BLaER1 treated with 17β-estradiol and CSF1 and Interleukin-3, amounts not matched to agents 10 nM and 100 nM (cell line): Measurements from ENCODE around the gene HEATR5B.

Source experiments
- H3K27ac ChIP-seq, 11 experiments: shearing (Covaris generic); formaldehyde crosslinking; 2 replicates each; pipeline ENCODE4 v1.8.1; 2022
- H3K27me3 ChIP-seq, 11 experiments: shearing (Covaris generic); formaldehyde crosslinking; 2 replicates each; pipeline ENCODE4 v1.8.1; 2022
- H3K36me3 ChIP-seq, 11 experiments: shearing (Covaris generic); formaldehyde crosslinking; 2 replicates each; pipeline ENCODE4 v1.8.1; 2022
- H3K4me1 ChIP-seq, 10 experiments: shearing (Covaris generic); formaldehyde crosslinking; 2 replicates each; pipeline ENCODE4 v1.8.1; 2022
- H3K4me2 ChIP-seq, 11 experiments: shearing (Covaris generic); formaldehyde crosslinking; 2 replicates each; pipeline ENCODE4 v1.8.1; 2022
- H3K4me3 ChIP-seq, 10 experiments: shearing (Covaris generic); formaldehyde crosslinking; 2 replicates each; pipeline ENCODE4 v1.8.1; 2022
- H3K9ac ChIP-seq, 11 experiments: shearing (Covaris generic); formaldehyde crosslinking; 2 replicates each; pipeline ENCODE4 v1.8.1; 2022
- H3K9me3 ChIP-seq, 11 experiments: shearing (Covaris generic); formaldehyde crosslinking; replicated peaks in 1 of 11; 2 replicates each; pipeline ENCODE4 v1.8.1; 2022
- H4K20me1 ChIP-seq, 11 experiments: shearing (Covaris generic); formaldehyde crosslinking; 2 replicates each; pipeline ENCODE4 v1.8.1; 2022
- Cebpa-rat ChIP-seq, 11 experiments: shearing (Covaris generic); IDR thresholded peaks; 2 replicates each; pipeline ENCODE4 v1.8.1; 2022

Gene HEATR5B

GRCh38 chr2:36964496-36965058 is 119.6 kb downstream of the HEATR5B start:
- H3K27me3 ChIP-seq = no peaks in the 10 kb centered on the region
- H3K27ac ChIP-seq = peak overlapping the region in 7 of 11 experiments; percentile 2 to 90 (median 87); a peak in 5 of 22 replicates
- no peak for TF ChIP-seq Cebpa-rat (IDR thresholded peaks at IDR 0.05)
- peaks cover 0 to 6% (median 0%) of the 10 kb centered on the region in 11 experiments; a peak in 4 of 22 replicates for H3K36me3 ChIP-seq
- peak overlapping the region; percentile 32 to 96 (median 91); a peak in 20 of 22 replicates for H3K9ac ChIP-seq
- peaks cover 21 to 58% (median 44%) of the 10 kb centered on the region in 11 experiments; a peak in 16 of 22 replicates for H4K20me1 ChIP-seq
- peak overlapping the region; percentile 85 to 99 (median 96); a peak in 18 of 20 replicates for H3K4me3 ChIP-seq
- H3K4me1 ChIP-seq = peaks cover 28 to 37% (median 35%) of the 10 kb centered on the region in 10 experiments
- peak overlapping the region; percentile 74 to 92 (median 89) for H3K4me2 ChIP-seq
- no peaks in the 10 kb centered on the region for H3K9me3 ChIP-seq

GRCh38 chr2:36963734-36964133 is 120.4 kb downstream of the HEATR5B start:
- H3K27ac ChIP-seq = no peak overlapping the region
- no peaks in the 10 kb centered on the region for H3K9me3 ChIP-seq
- H3K9ac ChIP-seq = no peak overlapping the region
- peak overlapping the region in 7 of 11 experiments; percentile 1 to 87 (median 29); a peak in 12 of 22 replicates for H3K4me2 ChIP-seq
- peaks cover 27 to 36% (median 35%) of the 10 kb centered on the region in 10 experiments for H3K4me1 ChIP-seq
- TF ChIP-seq Cebpa-rat (IDR thresholded peaks at IDR 0.05) = no peak
- peaks cover 21 to 66% (median 46%) of the 10 kb centered on the region in 11 experiments; a peak in 16 of 22 replicates for H4K20me1 ChIP-seq
- peaks cover 0 to 8% (median 3%) of the 10 kb centered on the region in 11 experiments; a peak in 6 of 22 replicates for H3K36me3 ChIP-seq
- H3K27me3 ChIP-seq = no peaks in the 10 kb centered on the region
- no peak overlapping the region for H3K4me3 ChIP-seq

- Histone ChIP-seq H3K4me2 (no peak overlapping the region; a peak in 1 of 22 replicates), H3K4me3 (no peak overlapping the region), H3K4me1 (peaks cover 21 to 34% (median 30%) of the 10 kb centered on the region in 10 experiments)
Measured at GRCh38 chr2:36963106-36963505, 121.1 kb downstream of the HEATR5B start.

GRCh38 chr2:36960773-36961172 is 123.4 kb downstream of the HEATR5B start:
- Histone ChIP-seq H4K20me1 (peaks cover 21 to 95% (median 54%) of the 10 kb centered on the region in 11 experiments; a peak in 16 of 22 replicates), H3K27ac (no peak overlapping the region)

More at GRCh38 chr2:36963106-36963505, 121.1 kb downstream of the HEATR5B start:
- Histone ChIP-seq H3K9me3 (no peaks in the 10 kb centered on the region), H3K9ac (no peak overlapping the region), H4K20me1 (peaks cover 21 to 72% (median 48%) of the 10 kb centered on the region in 11 experiments; a peak in 16 of 22 replicates), H3K27me3 (no peaks in the 10 kb centered on the region), H3K36me3 (peaks cover 0 to 12% (median 6%) of the 10 kb centered on the region in 11 experiments; a peak in 6 of 22 replicates), H3K27ac (no peak overlapping the region)
- TF ChIP-seq Cebpa-rat (IDR thresholded peaks at IDR 0.05) = no peak

GRCh38 chr2:36960005-36960675 is 124.0 kb downstream of the HEATR5B start:
- H3K4me3 ChIP-seq = no peak overlapping the region
- H3K9me3 ChIP-seq = no peaks in the 10 kb centered on the region
- peaks cover 0 to 12% (median 6%) of the 10 kb centered on the region in 11 experiments; a peak in 7 of 22 replicates for H3K36me3 ChIP-seq
- H3K27me3 ChIP-seq = no peaks in the 10 kb centered on the region
- peaks cover 23 to 100% (median 55%) of the 10 kb centered on the region in 11 experiments; a peak in 16 of 22 replicates for H4K20me1 ChIP-seq
- H3K27ac ChIP-seq = no peak overlapping the region
- no peak for TF ChIP-seq Cebpa-rat (IDR thresholded peaks at IDR 0.05)
- no peak overlapping the region for H3K9ac ChIP-seq
- peaks cover 9 to 23% (median 15%) of the 10 kb centered on the region in 10 experiments for H3K4me1 ChIP-seq
- H3K4me2 ChIP-seq = no peak overlapping the region

More at GRCh38 chr2:36960773-36961172, 123.4 kb downstream of the HEATR5B start:
- Histone ChIP-seq H3K4me1 (peaks cover 11 to 25% (median 19%) of the 10 kb centered on the region in 10 experiments), H3K36me3 (peaks cover 0 to 12% (median 6%) of the 10 kb centered on the region in 11 experiments; a peak in 7 of 22 replicates), H3K9me3 (no peaks in the 10 kb centered on the region), H3K4me3 (no peak overlapping the region), H3K9ac (no peak overlapping the region), H3K27me3 (no peaks in the 10 kb centered on the region), H3K4me2 (no peak overlapping the region)
- no peak for TF ChIP-seq Cebpa-rat (IDR thresholded peaks at IDR 0.05)

GRCh38 chr2:36954977-36955607 is 129.1 kb downstream of the HEATR5B start:
- TF ChIP-seq Cebpa-rat (IDR thresholded peaks at IDR 0.05) = no peak
- H3K27me3 ChIP-seq = no peaks in the 10 kb centered on the region
- H4K20me1 ChIP-seq = peaks cover 0 to 100% (median 39%) of the 10 kb centered on the region in 11 experiments; a peak in 18 of 22 replicates
- H3K4me2 ChIP-seq = no peak overlapping the region
- no peak overlapping the region for H3K4me3 ChIP-seq
- H3K27ac ChIP-seq = no peak overlapping the region
- H3K4me1 ChIP-seq = peaks cover 0 to 8% (median 0%) of the 10 kb centered on the region in 10 experiments; a peak in 3 of 20 replicates
- peaks cover 0 to 19% (median 9%) of the 10 kb centered on the region in 11 experiments; a peak in 3 of 22 replicates for H3K36me3 ChIP-seq
- H3K9ac ChIP-seq = no peak overlapping the region
- no peaks in the 10 kb centered on the region for H3K9me3 ChIP-seq

GRCh38 chr2:36952748-36953197 is 131.4 kb downstream of the HEATR5B start:
- H3K4me2 ChIP-seq = no peak overlapping the region
- H3K36me3 ChIP-seq = peaks cover 0 to 14% (median 5%) of the 10 kb centered on the region in 11 experiments; a peak in 3 of 22 replicates
- peaks cover 0 to 99% (median 31%) of the 10 kb centered on the region in 11 experiments; a peak in 18 of 22 replicates for H4K20me1 ChIP-seq
- H3K9me3 ChIP-seq = no peaks in the 10 kb centered on the region
- no peaks in the 10 kb centered on the region for H3K27me3 ChIP-seq
- H3K9ac ChIP-seq = no peak overlapping the region
- no peak overlapping the region for H3K4me3 ChIP-seq
- H3K4me1 ChIP-seq = peaks cover 0 to 8% (median 0%) of the 10 kb centered on the region in 10 experiments; a peak in 3 of 20 replicates
- no peak for TF ChIP-seq Cebpa-rat (IDR thresholded peaks at IDR 0.05)
- no peak overlapping the region for H3K27ac ChIP-seq

- Histone ChIP-seq H3K4me1 (peaks cover 0 to 8% (median 0%) of the 10 kb centered on the region in 10 experiments; a peak in 3 of 20 replicates), H3K9me3 (no peaks in the 10 kb centered on the region), H3K4me3 (no peak overlapping the region), H3K9ac (no peak overlapping the region), H4K20me1 (peaks cover 0 to 95% (median 31%) of the 10 kb centered on the region in 11 experiments; a peak in 18 of 22 replicates), H3K4me2 (no peak overlapping the region), H3K27ac (no peak overlapping the region), H3K36me3 (peaks cover 0 to 10% (median 4%) of the 10 kb centered on the region in 11 experiments; a peak in 3 of 22 replicates), H3K27me3 (no peaks in the 10 kb centered on the region)
- TF ChIP-seq Cebpa-rat (IDR thresholded peaks at IDR 0.05) = no peak
Measured at GRCh38 chr2:36951574-36951973, 132.6 kb downstream of the HEATR5B start.
